ENCODE measurements around the gene HMGCS1.
"Not testable (repeated sequence)": the region's sequence is repeated elsewhere in the genome, so short reads cannot be mapped to it uniquely, and the experiment has no call there.

Gene HMGCS1

GRCh38 chr5:43270645-43271044 lies 42.6 kb downstream of the HMGCS1 start:
- no peak for DNase-seq

- DNase-seq, result no peak
Observed at GRCh38 chr5:43268188-43268820, 44.9 kb downstream of the HMGCS1 start.

DNA sequence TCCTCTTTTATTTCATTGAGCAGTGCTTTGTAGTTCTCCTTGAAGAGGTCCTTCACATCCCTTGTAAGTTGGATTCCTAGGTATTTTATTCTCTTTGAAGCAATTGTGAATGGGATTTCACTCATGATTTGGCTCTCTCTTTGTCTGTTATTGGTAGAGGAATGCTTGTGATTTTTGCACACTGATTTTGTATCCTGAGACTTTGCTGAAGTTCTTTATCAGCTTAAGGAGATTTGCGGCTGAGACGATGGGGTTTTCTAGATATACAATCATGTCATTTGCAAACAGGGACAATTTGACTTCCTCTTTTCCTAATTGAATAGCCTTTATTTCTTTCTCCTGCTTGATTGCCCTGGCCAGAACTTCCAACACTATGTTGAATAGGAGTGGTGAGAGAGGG lies 50.9 kb downstream of the HMGCS1 start:
- not testable (repeated sequence) for DNase-seq

GRCh38 chr5:43258116-43258515 lies 55.1 kb downstream of the HMGCS1 start:
- DNase-seq, result no peak

DNA sequence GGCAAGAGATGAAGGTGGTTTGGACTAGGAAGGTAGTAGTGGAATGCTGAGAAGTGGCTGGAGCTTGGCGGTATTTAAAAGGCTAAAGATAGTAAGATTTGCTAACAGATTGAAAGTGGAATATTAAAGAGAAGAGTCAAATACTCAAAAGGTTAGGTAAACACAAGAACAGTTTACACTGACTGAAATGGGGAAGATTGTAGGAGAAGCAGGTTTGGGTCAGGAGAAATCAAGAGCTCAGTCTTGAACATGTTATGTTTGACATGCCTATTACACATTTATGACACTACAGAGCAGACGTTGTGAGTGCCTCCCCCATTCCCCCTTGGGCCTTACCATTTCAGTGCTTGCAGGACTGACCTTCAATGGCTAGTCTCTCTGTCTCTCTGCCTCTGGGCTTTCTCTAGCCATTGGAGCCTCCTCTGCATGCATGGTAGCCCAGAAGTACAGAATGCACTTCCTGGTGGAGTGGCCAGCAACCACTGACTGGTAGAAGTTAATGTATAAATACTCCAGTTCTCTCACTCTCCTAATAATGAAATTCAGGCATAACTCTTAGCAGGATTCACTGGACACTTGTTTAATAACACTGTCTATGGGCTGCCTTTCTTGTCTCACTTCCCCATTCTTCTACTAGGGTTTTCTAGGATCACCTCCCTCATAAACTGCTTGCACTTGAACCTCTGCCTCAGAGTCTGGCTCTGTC lies 56.8 kb downstream of the HMGCS1 start:
- no peak for DNase-seq

DNA sequence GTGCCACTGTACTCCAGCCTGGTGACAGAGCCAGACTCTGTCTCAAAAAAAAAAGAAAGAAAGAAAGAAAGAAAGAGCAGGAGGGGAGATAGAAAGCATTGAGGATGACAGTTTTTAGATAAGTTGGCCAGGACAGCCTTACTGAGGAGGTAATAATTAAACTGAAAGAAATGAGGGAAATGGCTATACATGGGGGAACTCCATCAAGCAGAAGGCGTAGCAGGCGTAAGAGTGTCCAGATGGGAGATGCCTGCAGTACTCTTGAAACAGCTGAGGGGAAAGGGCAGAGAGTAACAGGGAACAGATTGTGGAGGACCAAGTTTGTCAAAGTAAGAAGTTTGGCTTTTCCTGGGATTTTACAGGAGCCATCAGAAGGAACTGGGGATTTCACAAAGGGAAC lies 57.5 kb downstream of the HMGCS1 start:
- DNase-seq, result no peak

GRCh38 chr5:43251754-43252153 lies 61.5 kb downstream of the HMGCS1 start:
- no peak for DNase-seq

GRCh38 chr5:43245724-43246385 lies 67.4 kb downstream of the HMGCS1 start:
- DNase-seq, result no peak

- no peak for DNase-seq
Observed at GRCh38 chr5:43244823-43245565, 68.2 kb downstream of the HMGCS1 start.

DNA sequence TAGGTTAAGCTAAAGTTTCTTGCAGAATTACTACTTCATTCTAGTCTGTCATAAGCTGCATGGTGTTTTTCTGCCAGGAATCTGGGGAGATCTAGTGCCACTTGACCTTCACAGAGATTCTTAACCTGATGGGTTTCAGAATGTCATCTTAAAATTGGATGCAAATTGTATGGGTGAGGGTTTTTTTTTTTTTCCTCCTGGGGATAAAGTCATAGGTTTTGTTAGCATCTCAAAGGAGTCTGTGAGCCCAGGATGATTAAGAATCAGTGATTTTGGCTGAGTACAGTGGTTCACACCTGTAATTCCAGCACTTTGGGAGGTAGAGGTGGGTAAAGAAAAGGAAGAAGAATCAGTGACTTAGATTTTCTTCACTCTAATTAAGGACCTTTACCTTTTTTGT lies 69.9 kb downstream of the HMGCS1 start:
- no peak for DNase-seq

DNA sequence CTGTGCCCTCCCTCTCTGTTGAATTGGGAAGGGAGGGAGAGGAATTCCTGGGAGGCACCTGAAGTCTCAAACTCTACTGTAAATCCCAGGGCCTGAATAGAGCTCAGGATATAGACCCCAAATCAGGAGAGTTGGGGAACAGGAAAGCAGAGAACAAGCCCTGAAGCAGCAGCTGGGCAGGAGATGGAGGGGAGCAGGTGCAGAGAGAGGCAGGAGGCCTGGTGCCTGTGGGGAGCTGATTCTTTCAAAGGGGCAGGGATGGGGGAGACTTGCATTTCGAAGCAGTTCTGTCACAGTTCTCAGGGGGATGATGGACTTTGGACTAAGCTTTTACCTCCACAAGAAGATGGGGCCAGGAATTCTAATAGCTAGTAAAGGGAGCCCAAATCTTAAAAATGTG lies 71.0 kb downstream of the HMGCS1 start:
- DNase-seq, result no peak

Data from NCI-H345 (cell line).